Measurements from ENCODE around the gene SHE. TPM values are rescaled to one million over a fixed set of nuclear protein-coding genes. Genes with fewer than 3 reads are reported as not detected.

Gene SHE
- total RNA-seq, 1 experiment from 2014 or later = 0.79 TPM

- TF ChIP-seq ZNF425 (CRISPR knock-in tag; conservative IDR thresholded peaks at IDR 0.05) = no peak
- peak; percentile 98 for TF ChIP-seq ZBTB43 (CRISPR knock-in tag; IDR thresholded peaks at IDR 0.05)
- TF ChIP-seq USF1 (CRISPR knock-in tag; IDR thresholded peaks at IDR 0.05) = peak; percentile 87
- TF ChIP-seq ZMAT4 (CRISPR knock-in tag; IDR thresholded peaks at IDR 0.05) = no peak
- TF ChIP-seq SMAD4 (CRISPR knock-in tag; IDR thresholded peaks at IDR 0.05) = peak; percentile 92
- peak; percentile 73 for TF ChIP-seq NR2C2 (CRISPR knock-in tag; IDR thresholded peaks at IDR 0.05)
- TF ChIP-seq TEAD4 (CRISPR knock-in tag; IDR thresholded peaks at IDR 0.05) = peak; percentile 82
- TF ChIP-seq FOXJ3 (CRISPR knock-in tag; IDR thresholded peaks at IDR 0.05; ENCODE audit: borderline replicate concordance) = no peak
- TF ChIP-seq CREM (CRISPR knock-in tag; IDR thresholded peaks at IDR 0.05) = peak; percentile 82; the same call in 1 of the 2 replicates
- TF ChIP-seq ZNF138 (CRISPR knock-in tag; conservative IDR thresholded peaks at IDR 0.05) = peak; percentile 93
- peak; percentile 27; the same call in 1 of the 2 replicates for TF ChIP-seq IRF1 (CRISPR knock-in tag; IDR thresholded peaks at IDR 0.05)
- TF ChIP-seq CREB1 (CRISPR knock-in tag; IDR thresholded peaks at IDR 0.05) = peak; percentile 80; the same call in 1 of the 2 replicates
- peak; percentile 77 for TF ChIP-seq ETV6 (CRISPR knock-in tag; IDR thresholded peaks at IDR 0.05)
- TF ChIP-seq ATF1 (CRISPR knock-in tag; IDR thresholded peaks at IDR 0.05) = 0 out of 2 replicates have a peak, but pooled peaks have one; percentile 74
- peak; percentile 42; the same call in 1 of the 2 replicates for TF ChIP-seq ATF2 (CRISPR knock-in tag; IDR thresholded peaks at IDR 0.05; ENCODE audit: borderline replicate concordance, low read depth)
- no peak for TF ChIP-seq RORB (CRISPR knock-in tag; IDR thresholded peaks at IDR 0.05)
- no peak for TF ChIP-seq CTCF (IDR thresholded peaks at IDR 0.05)
- TF ChIP-seq HMGA2 (CRISPR knock-in tag; IDR thresholded peaks at IDR 0.05) = no peak
- peak; percentile 97 for TF ChIP-seq ARID4B (CRISPR knock-in tag; IDR thresholded peaks at IDR 0.05; ENCODE audit: borderline replicate concordance)
- no peak for TF ChIP-seq CBFB (CRISPR knock-in tag; IDR thresholded peaks at IDR 0.05; ENCODE audit: low read depth)
- no peak for TF ChIP-seq PRRX2 (CRISPR knock-in tag; IDR thresholded peaks at IDR 0.05)
- TF ChIP-seq FOXP4 (CRISPR knock-in tag; IDR thresholded peaks at IDR 0.05) = peak; percentile 94; the same call in 1 of the 2 replicates
- TF ChIP-seq JAZF1 (CRISPR knock-in tag; IDR thresholded peaks at IDR 0.05) = no peak
- no peak for TF ChIP-seq OVOL2 (CRISPR knock-in tag; IDR thresholded peaks at IDR 0.05; ENCODE audit: borderline replicate concordance)
- no peak for TF ChIP-seq ZNF423 (CRISPR knock-in tag; IDR thresholded peaks at IDR 0.05)
Observed at GRCh38 chr1:154502744-154503115, 518 bp upstream of the SHE start (continued).
